Nucleus accumbens (tissue), 56 donors: ENCODE results near the gene C5AR1.
A peak's percentile ranks its signal among the peaks of the same experiment; 100 is the strongest.
"Not testable (repeated sequence)": the region's sequence is repeated elsewhere in the genome, so short reads cannot be mapped to it uniquely, and the experiment has no call there.

Experiments
- DNase-seq, 56 donors: peaks; one replicate each; lab custom pipeline; 2025; lab: John Stamatoyannopoulos, UW

The C5AR1 gene

DNA sequence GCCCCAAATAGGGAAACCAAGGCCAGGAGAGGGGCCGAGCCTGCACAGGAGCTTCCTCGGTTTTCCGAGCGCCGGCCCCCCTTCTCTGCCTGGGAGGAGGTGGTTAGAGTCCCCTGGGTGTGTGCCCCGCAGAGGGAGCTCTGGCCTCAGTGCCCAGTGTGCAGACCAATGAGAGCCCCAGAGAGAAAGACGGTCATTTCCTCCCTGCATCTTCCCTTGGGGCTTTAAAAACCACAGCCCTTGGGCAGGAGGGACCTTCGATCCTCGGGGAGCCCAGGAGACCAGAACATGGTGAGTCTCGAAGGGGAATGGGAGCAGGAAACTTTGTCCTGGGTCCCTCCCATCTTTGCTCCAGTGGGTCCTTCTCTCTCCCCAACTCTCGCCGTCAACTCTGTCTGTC, at the start of gene C5AR1:
Gene C5AR1 (plus strand): TSS at position 254 of the 400 bp plus-strand sequence. CDS start 35 bp downstream, at position 289.
- peak in 10 of 56 donors; percentile 4 to 43 (median 16) for DNase-seq

DNA sequence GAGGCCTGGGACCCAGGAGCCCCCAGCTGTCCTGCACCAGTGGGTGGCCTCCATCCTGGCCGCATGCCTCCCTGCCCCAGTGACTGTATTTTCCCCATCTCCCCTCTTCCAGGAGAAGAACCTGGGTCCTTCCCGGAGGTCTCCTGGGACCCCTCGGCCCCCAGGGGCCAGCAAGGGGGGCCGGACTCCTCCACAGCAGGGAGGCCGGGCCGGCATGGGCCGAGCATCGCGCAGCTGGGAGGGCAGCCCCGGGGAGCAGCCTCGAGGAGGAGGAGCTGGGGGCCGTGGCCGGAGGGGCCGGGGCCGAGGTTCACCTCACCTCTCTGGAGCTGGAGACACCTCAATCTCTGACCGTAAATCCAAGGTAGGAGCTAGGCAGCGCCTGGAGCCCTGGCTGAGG, 49.2 kb upstream of the C5AR1 start:
- no peak for DNase-seq

GRCh38 chr19:47261946-47262793, 47.5 kb upstream of the C5AR1 start:
- DNase-seq = not testable (repeated sequence)

- no peak for DNase-seq
These were observed 45.0 kb upstream of the C5AR1 start for GRCh38 chr19:47264629-47265028.

GRCh38 chr19:47266401-47266941, 43.2 kb upstream of the C5AR1 start:
- DNase-seq = no peak

- DNase-seq = peak in 52 of 56 donors; percentile 8 to 87 (median 60)
These were observed 42.3 kb upstream of the C5AR1 start for GRCh38 chr19:47267350-47267759.

DNA sequence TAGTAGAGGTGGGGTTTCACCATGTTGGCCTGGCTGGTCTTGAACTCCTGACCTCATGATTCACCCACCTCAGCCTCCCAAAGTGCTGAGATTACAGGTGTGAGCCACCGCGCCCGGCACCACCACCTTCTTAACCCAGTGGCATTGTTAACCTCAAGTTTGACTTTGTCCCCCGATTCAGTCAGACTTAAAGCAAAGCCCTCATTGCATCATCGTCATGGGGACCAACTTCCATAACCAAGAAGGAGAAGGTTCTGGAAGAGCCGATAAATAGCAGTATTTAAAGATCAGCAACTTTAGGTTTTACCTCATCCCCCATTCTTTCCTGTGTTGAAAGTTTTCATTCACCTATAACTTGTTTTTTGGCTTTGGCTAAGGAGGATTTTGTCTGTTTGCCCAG, 41.6 kb upstream of the C5AR1 start:
- no peak for DNase-seq

DNA sequence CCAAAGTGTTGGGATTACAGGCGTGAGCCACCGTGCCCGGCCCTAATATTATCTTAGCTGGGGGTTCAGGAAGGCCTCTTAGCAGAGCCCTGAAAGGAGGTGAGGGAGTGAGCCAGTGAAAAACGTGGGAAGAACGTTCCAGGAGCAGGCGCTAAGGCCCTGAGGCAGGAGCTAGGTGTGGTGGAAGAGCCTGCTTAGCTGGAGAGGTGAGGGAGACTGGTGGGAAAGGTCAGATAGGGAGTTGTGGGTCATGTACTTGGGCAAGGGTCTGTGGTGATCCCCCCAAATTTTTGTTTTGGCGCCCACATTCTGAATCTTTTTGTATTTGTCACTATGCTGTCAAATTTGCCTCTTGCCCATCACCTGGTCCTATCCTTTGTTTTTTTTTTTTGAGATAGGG, 40.1 kb upstream of the C5AR1 start:
- DNase-seq = no peak

- no peak for DNase-seq
These were observed 39.3 kb upstream of the C5AR1 start for GRCh38 chr19:47270408-47270807.

- DNase-seq = no peak
These were observed 37.7 kb upstream of the C5AR1 start for GRCh38 chr19:47271949-47272348.

DNA sequence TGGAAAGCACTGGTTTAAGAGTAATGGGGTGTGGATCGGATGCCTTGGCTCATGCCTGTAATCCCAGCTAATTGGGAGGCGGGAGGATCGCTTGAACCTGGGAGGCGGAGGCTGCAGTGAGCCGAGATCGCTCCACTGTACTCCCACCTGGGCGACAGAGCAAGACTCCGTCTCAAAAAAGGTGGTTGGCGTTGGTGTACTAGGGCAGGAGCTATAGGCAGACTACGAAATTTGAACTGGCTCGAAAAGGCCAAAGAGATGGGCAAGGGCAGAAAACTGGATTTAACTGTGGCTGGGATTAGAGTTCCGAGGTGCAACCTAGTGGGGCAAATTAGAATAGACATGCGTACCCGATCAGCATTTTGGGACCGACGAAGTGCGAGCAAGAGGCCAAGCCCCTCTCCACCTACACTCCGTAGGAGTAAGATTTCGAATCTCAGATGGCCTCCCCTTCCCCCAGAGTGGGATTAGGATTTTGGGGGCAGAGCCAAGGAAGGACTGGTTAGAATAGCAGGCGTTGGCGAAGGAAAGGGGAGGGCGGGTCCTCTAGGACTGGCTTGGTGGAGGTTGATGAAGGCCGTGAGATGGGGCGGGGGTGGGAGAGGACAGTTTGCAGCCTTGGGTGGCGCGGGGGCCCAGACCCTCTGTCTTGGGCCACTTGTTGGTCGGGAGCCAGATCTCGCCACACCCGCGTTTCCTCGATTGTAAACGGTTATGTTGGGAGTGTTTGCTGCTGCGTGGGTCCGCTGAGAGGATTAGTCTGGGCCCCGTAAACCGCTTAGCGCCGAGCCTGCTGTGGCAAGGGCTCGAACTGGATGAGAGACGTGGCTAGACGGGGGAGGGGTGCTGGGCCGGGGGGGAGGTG, 37.0 kb upstream of the C5AR1 start:
- peak in 16 of 56 donors; percentile 16 to 72 (median 50) for DNase-seq

DNA sequence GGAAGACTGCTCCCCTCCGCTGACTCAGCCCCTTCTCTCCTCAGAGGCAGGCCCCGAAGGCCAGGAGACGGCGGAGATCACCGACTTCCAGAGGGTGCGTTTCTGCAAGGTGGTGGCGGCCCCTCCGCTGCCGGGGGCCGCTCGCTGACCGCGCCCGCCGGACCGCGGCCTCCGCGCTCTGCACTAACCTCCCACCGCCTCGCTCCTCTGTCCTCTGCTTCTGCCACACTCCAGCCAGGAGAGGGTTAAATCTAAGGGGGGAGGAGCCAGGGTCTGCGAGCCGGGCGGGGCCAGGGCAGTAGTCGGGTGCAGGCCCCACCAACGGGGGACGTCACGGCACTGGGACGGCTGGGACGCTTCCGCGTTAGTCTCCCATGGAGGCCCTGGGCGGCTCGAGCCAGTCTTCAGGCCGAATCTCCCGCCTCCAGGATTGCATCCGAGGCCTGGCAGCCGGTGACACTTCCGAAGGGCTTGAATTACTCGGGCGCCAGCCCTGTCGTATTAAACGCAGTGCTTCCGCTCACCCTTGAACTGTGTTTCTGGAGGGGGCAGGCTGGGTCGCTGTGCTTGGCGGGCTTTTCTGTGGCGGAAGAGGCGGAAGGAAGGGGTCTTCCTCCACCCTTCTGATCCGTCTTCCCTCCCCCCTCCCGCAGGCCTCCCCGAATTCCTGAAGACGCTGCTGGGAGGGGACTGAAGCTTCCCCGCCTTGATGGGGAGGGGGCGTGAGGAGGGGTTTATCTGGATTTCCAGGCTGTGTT, 36.2 kb upstream of the C5AR1 start:
- peak; percentile 33 to 95 (median 82) for DNase-seq

- DNase-seq = peak; percentile 55 to 98 (median 92)
These were observed 35.4 kb upstream of the C5AR1 start, which contains the start of gene INAFM1 for GRCh38 chr19:47274071-47274890. INAFM1 (plus strand) TSS chr19:47274885; CDS start chr19:47274920, 35 bp downstream.

GRCh38 chr19:47274891-47275761, 34.5 kb upstream of the C5AR1 start:
- DNase-seq = peak in 4 of 56 donors; percentile 24 to 43 (median 34)

DNA sequence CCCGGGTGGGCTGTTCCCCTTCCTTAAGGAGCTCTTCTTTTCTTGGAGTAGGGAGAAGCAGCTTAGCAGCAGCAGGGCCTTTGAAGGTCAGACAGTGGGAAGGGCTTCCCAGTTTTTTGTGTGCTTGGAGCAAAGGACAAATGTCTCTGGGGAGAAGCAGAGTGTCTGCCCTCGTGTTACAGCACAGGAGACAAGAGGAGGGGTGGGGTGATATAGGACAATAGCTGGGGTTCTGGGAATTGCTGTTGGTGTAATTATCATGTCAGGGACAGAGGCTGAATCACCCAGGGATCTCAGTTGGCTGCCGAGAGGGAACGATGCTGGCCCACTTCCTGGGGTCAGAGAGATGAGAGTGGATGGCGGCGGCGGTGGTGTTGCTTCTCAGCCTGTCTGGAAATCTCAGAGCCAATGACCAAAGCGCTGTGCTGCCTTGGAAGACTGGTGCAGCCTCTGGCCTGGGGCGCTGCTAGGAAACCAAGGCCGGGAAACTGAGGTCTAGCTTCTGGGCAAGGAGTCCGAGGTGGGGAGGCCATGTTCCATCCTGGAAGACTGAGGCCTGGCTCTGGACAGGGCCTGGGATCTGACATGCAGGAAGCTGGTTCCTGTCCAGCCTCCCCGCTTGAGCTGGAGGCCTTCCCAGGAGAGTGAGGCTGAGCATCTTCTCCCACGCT, 33.7 kb upstream of the C5AR1 start:
- peak in 1 of 56 donors; percentile 8 for DNase-seq

DNA sequence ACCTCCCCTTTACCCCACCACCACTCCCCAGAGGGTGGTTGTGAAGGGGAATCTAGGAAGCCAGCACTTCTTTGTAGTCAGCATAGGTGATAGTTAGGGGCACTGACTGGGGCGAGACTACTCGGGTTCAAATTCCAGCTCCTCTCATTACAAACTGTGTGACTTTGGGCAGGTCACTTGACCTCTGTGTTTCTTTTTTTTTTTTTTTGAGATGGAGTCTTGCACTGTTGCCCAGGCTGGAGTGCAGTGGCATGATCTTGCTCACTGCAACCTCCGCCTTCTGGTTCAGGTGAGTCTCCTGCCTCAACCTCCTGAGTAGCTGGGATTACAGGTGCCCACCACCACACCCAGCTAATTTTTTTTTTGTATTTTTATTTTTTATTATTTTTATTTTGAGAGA, 33.1 kb upstream of the C5AR1 start:
- not testable (repeated sequence) for DNase-seq

DNA sequence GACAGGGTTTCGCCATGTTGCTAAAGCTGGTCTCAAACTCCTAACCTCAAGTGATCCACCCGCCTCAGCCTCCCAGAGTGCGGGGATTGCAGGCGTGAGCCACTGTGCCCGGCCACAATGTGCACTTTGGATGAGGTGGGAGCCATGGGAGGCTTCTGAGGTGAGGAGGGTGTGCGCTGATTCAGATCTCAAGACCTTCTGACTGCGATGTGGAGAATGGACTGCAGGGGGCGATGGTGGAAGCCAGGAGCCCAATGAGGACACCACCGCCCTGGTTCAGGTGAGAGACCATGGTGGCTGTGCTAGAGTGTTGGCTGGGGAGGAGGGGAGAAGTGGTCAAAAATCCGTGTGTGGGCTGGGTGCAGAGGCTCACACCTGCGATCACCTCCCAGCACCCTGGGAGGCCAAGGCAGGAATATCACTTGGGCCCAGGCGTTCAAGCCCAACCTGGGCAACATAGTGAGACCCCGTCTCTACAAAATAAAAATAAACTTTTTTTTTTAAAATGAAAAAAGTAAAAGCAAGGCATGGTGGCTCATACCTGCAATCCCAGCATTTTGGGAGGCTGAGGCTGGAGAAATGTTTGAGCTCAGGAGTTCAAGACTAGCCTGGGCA, 29.4 kb upstream of the C5AR1 start:
- DNase-seq = peak in 1 of 56 donors; percentile 10
